Astrocyte (in vitro differentiated cells and primary cell): ENCODE measurements around the gene KCNK5. TPM values are rescaled to one million over a fixed set of nuclear protein-coding genes. Genes with fewer than 3 reads are reported as not detected.

Experiments
- DNase-seq: peaks from one replicate; pipeline ENCODE4 v3.0.0-alpha.2; 2010; ENCODE audit warnings: low read depth
- FAIRE-seq: peaks from 2 replicates; lab custom pipeline; 2011; peaks lifted over from hg19 to GRCh38; lab: Jason Lieb, UNC
- H2AFZ ChIP-seq: 2 replicates; pipeline ENCODE4 v1.6.0; 2012; ENCODE audit warnings: low read depth, low read length, inconsistent platforms
- H3K27ac ChIP-seq: 2 replicates; pipeline ENCODE4 v1.5.1; 2011; ENCODE audit warnings: low read depth, low read length, inconsistent platforms
- H3K27me3 ChIP-seq: 2 replicates; pipeline ENCODE4 v1.6.0; 2011; ENCODE audit warnings: low read length, inconsistent platforms; ENCODE audit not compliant: insufficient read depth
- H3K36me3 ChIP-seq: 2 replicates; pipeline ENCODE4 v1.5.1; 2011; ENCODE audit warnings: low read length, inconsistent platforms; ENCODE audit not compliant: insufficient read depth
- H3K4me1 ChIP-seq: 2 replicates; pipeline ENCODE4 v1.5.1; 2011; ENCODE audit warnings: low read length, inconsistent platforms; ENCODE audit not compliant: insufficient read depth
- H3K4me2 ChIP-seq: 2 replicates; pipeline ENCODE4 v1.6.0; 2012; ENCODE audit warnings: low read length, inconsistent platforms
- H3K4me3 ChIP-seq: 2 replicates; pipeline ENCODE4 v1.5.1; 2011; ENCODE audit warnings: low read depth, mild to moderate bottlenecking, low read length, inconsistent platforms; ENCODE audit not compliant: insufficient read depth
- H3K79me2 ChIP-seq: 2 replicates; pipeline ENCODE4 v1.6.0; 2012; ENCODE audit warnings: mild to moderate bottlenecking, low read length, inconsistent platforms; ENCODE audit not compliant: insufficient read depth
- H3K9ac ChIP-seq: 2 replicates; pipeline ENCODE4 v1.6.0; 2012; ENCODE audit warnings: mild to moderate bottlenecking, low read length, inconsistent platforms
- H3K9me3 ChIP-seq: 2 replicates; pipeline ENCODE4 v1.5.1; 2012; ENCODE audit warnings: low read depth, mild to moderate bottlenecking, low read length, inconsistent platforms; ENCODE audit not compliant: insufficient read depth
- H4K20me1 ChIP-seq: 2 replicates; pipeline ENCODE4 v1.6.0; 2012; ENCODE audit warnings: low read length, inconsistent platforms; ENCODE audit not compliant: insufficient read depth
- H3K27ac Mint-ChIP-seq: one replicate; pipeline ENCODE4 v1.8.0; 2021; ENCODE audit warnings: mild to moderate bottlenecking, mixed read lengths; ENCODE audit not compliant: unreplicated experiment
- H3K27me3 Mint-ChIP-seq: one replicate; pipeline ENCODE4 v1.8.0; 2021; ENCODE audit warnings: low read depth, mixed read lengths; ENCODE audit not compliant: unreplicated experiment
- H3K36me3 Mint-ChIP-seq: one replicate; pipeline ENCODE4 v1.8.0; 2021; ENCODE audit warnings: low read depth, mixed read lengths; ENCODE audit not compliant: unreplicated experiment
- H3K4me1 Mint-ChIP-seq: one replicate; pipeline ENCODE4 v1.8.0; 2021; ENCODE audit warnings: low read depth, mixed read lengths; ENCODE audit not compliant: unreplicated experiment
- H3K4me3 Mint-ChIP-seq: one replicate; pipeline ENCODE4 v1.8.0; 2021; ENCODE audit warnings: mild to moderate bottlenecking, moderate library complexity, mixed read lengths; ENCODE audit not compliant: unreplicated experiment
- H3K9me3 Mint-ChIP-seq: one replicate; pipeline ENCODE4 v1.8.0; 2021; ENCODE audit warnings: mild to moderate bottlenecking, mixed read lengths; ENCODE audit not compliant: unreplicated experiment
- EZH2 ChIP-seq: IDR thresholded peaks from 2 replicates; pipeline ENCODE4 v1.6.1; 2012; ENCODE audit warnings: mild to moderate bottlenecking, low read length, inconsistent platforms; ENCODE audit not compliant: insufficient read depth
- total RNA-seq: library from RNA; stranded (reverse); gene quantifications from 2 replicates; pipeline ENCODE4 v1.2.1, GENCODE V29; 2021
- TF ChIP-seq, protein P1 (sequence below): IDR thresholded peaks from 2 replicates; pipeline ENCODE4 v1.5.1; 2011; ENCODE audit warnings: low read depth, mild to moderate bottlenecking, inconsistent platforms, low read length, moderate library complexity; ENCODE audit not compliant: insufficient read depth

KCNK5 gene
- total RNA-seq, 1 donor from 2014 or later = 0.14 TPM

DNA sequence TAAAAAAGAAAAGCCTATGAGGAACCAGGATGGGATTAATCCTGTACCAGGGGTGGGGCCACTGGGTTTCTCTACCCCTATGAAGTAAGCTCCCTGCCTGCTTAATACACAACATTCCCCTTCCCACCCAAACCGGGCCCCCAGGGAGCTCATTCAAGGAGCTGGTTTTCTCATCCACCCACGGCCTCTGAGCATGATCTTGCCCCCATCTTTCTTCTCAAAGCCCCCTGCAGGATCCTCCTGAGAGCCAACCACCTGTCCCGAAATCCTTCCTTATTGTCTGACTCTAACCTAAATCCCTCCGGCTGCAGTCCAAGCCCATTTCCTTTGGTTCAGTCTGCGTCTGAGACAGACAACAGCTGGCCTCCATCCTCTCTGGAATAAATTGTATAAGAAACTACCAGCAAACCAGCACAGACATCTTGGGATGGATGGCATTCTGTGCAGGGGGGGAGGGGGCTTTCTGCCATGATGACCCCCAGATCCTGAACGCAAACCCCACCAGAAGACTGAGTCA, 21.0 kb downstream of the KCNK5 start:
- no peak for TF ChIP-seq EZH2
- TF ChIP-seq, protein P1, sequence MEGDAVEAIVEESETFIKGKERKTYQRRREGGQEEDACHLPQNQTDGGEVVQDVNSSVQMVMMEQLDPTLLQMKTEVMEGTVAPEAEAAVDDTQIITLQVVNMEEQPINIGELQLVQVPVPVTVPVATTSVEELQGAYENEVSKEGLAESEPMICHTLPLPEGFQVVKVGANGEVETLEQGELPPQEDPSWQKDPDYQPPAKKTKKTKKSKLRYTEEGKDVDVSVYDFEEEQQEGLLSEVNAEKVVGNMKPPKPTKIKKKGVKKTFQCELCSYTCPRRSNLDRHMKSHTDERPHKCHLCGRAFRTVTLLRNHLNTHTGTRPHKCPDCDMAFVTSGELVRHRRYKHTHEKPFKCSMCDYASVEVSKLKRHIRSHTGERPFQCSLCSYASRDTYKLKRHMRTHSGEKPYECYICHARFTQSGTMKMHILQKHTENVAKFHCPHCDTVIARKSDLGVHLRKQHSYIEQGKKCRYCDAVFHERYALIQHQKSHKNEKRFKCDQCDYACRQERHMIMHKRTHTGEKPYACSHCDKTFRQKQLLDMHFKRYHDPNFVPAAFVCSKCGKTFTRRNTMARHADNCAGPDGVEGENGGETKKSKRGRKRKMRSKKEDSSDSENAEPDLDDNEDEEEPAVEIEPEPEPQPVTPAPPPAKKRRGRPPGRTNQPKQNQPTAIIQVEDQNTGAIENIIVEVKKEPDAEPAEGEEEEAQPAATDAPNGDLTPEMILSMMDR = no peak
- H3K9me3 Mint-ChIP-seq = no peaks in the 10 kb centered on the region
- DNase-seq (no peak), FAIRE-seq (no peak)
- no peak overlapping the region for H3K4me3 ChIP-seq
- no peaks in the 10 kb centered on the region for H3K79me2 ChIP-seq
- H3K4me1 ChIP-seq = no peaks in the 10 kb centered on the region
- no peak overlapping the region for H3K27ac Mint-ChIP-seq
- H4K20me1 ChIP-seq = no peaks in the 10 kb centered on the region
- no peaks in the 10 kb centered on the region for H3K9me3 ChIP-seq
- no peak overlapping the region for H2AFZ ChIP-seq
- H3K4me1 Mint-ChIP-seq = peaks cover 11% of the 10 kb centered on the region
- no peak overlapping the region for H3K4me2 ChIP-seq
- no peak overlapping the region for H3K4me3 Mint-ChIP-seq
- H3K36me3 ChIP-seq = no peaks in the 10 kb centered on the region
- no peak overlapping the region for H3K9ac ChIP-seq
- peaks cover 2% of the 10 kb centered on the region for H3K36me3 Mint-ChIP-seq
- peaks cover 11% of the 10 kb centered on the region for H3K27me3 Mint-ChIP-seq
- no peak overlapping the region for H3K27ac ChIP-seq
- no peaks in the 10 kb centered on the region for H3K27me3 ChIP-seq

DNA sequence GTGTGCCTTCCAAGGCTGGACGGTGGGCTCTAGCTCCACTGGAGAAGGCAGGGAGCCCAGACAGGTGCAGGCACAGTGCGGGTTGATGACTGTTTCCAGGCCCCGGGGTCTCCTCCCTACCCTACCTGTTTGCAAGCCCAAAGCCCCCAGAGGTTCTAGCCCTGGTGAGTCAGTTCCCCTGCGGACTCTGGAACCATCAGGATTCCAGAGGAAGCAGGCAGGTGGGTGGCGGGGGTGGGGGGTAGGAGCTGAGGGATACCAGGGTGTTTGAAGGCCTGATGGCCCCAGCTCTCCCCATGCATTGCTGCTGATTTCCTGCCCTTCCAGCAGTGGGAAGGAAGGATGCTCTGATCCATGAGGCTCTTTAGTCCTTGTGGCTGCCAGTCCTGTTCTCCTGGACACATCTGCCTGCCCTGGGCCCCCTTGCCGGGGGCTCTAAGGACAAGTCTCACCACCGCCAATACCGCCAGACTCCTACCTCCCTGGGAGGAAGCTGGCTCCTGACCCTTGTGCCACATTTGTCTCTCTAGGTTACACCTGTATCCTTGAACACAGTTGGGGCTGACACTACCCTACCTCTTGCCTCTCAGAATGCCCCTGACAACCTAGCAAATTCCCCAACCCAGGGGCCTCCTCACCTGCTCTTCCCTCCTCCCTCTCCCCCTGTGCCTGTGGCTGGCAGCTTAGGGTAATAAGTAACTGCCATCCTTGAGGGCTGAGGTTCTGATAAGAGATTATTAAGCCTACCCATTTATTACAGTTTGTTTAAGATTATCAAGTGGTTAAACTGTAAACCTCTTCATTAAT, 21.7 kb downstream of the KCNK5 start:
- TF ChIP-seq EZH2 = no peak
- FAIRE-seq (no peak), DNase-seq (no peak)
- H3K9me3 ChIP-seq = no peaks in the 10 kb centered on the region
- H3K79me2 ChIP-seq = no peaks in the 10 kb centered on the region
- Mint-ChIP-seq H3K27ac (no peak overlapping the region), H3K27me3 (peaks cover 13% of the 10 kb centered on the region), H3K4me3 (no peak overlapping the region), H3K36me3 (peaks cover under 1% of the 10 kb centered on the region), H3K9me3 (no peaks in the 10 kb centered on the region), H3K4me1 (peaks cover 11% of the 10 kb centered on the region)
- H3K4me1 ChIP-seq = no peaks in the 10 kb centered on the region
- H3K27ac ChIP-seq = no peak overlapping the region
- H2AFZ ChIP-seq = no peak overlapping the region
- no peak overlapping the region for H3K4me2 ChIP-seq
- no peaks in the 10 kb centered on the region for H3K27me3 ChIP-seq
- no peak overlapping the region for H3K4me3 ChIP-seq
- no peak overlapping the region for H3K9ac ChIP-seq
- no peaks in the 10 kb centered on the region for H4K20me1 ChIP-seq
- H3K36me3 ChIP-seq = no peaks in the 10 kb centered on the region

GRCh38 chr6:39206250-39206721, 23.0 kb downstream of the KCNK5 start:
- Histone ChIP-seq H3K27me3 (no peaks in the 10 kb centered on the region), H3K9me3 (no peaks in the 10 kb centered on the region), H3K9ac (no peak overlapping the region), H3K4me1 (no peaks in the 10 kb centered on the region), H3K4me2 (no peak overlapping the region), H3K4me3 (no peak overlapping the region), H3K79me2 (no peaks in the 10 kb centered on the region), H4K20me1 (no peaks in the 10 kb centered on the region), H3K36me3 (no peaks in the 10 kb centered on the region), H2AFZ (no peak overlapping the region), H3K27ac (no peak overlapping the region)
- H3K27ac Mint-ChIP-seq = no peak overlapping the region
- peaks cover 18% of the 10 kb centered on the region for H3K27me3 Mint-ChIP-seq
- H3K4me1 Mint-ChIP-seq = peaks cover 11% of the 10 kb centered on the region
- TF ChIP-seq EZH2 = no peak
- TF ChIP-seq, protein P1 = no peak
- H3K9me3 Mint-ChIP-seq = no peaks in the 10 kb centered on the region
- no peaks in the 10 kb centered on the region for H3K36me3 Mint-ChIP-seq
- FAIRE-seq = no peak
- no peak overlapping the region for H3K4me3 Mint-ChIP-seq
- no peak for DNase-seq
